GM18517 (cell line): Measurements from ENCODE around the gene NDUFA7.
"Not testable (repeated sequence)": the region's sequence is repeated elsewhere in the genome, so short reads cannot be mapped to it uniquely, and the experiment has no call there.

Source experiments
- ATAC-seq: cut with Tn5 transposase; IDR thresholded peaks from one replicate; pipeline ENCODE4 v1.9.1; 2021; ENCODE audit warnings: mild to moderate bottlenecking, moderate library complexity; ENCODE audit not compliant: unreplicated experiment

The NDUFA7 gene

GRCh38 chr19:8320564-8321066 lies 560 bp downstream of the NDUFA7 start:
- no peak for ATAC-seq

GRCh38 chr19:8319807-8320520 lies 1.2 kb downstream of the NDUFA7 start:
- no peak for ATAC-seq

GRCh38 chr19:8318835-8319234 lies 2.3 kb downstream of the NDUFA7 start:
- not testable (repeated sequence) for ATAC-seq

DNA sequence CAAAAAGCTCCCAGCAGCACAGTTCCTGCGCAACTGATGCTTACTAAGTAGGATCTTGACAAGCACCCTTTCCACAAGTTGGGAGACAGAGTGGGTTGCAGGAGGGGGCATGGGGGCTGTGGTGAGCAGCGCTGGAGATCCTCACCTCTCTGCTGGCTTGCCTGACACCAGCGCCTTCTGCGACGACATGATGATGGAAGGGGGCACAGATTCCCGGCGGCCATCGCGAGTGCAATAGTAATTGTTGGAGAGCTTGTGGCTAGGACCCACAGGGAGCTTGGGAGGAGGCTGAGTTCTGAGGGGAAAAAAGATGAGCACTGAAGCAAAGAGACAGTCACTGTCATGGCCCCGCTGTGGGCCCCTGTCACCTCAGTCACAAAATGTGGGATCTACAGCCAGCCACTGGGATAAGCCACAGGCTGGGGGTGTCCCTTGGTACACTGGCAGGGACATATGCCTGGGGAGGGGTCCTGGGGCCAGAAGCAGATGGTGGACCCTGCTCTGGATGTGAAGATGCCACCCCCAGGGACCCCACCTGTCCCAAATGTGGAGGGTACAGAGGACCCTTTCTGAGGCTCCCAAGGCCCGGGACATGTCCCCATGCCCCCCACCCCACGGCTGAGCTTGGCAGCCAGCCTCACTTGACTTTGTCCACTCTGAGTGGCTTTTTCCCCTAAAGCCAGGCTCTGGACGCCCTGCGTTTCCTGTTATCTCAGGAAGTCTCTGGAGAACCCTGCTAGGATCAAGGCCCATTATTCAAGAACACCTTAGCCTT lies 4.6 kb downstream of the NDUFA7 start:
- ATAC-seq = no peak

GRCh38 chr19:8314981-8315640 lies 6.1 kb downstream of the NDUFA7 start:
- ATAC-seq = not testable (repeated sequence)

- ATAC-seq = no peak
Observed at GRCh38 chr19:8311461-8312260, 9.5 kb downstream of the NDUFA7 start.

GRCh38 chr19:8310342-8311055 lies 10.7 kb downstream of the NDUFA7 start:
- no peak for ATAC-seq

- no peak for ATAC-seq
Observed at GRCh38 chr19:8308891-8309291, 12.3 kb downstream of the NDUFA7 start.

- ATAC-seq = peak; percentile 85
Observed at GRCh38 chr19:8307965-8308866, 13.0 kb downstream of the NDUFA7 start, which contains the start of gene CD320. TSS of gene CD320 (minus strand) at chr19:8308358. CDS start at chr19:8308290, 68 bp downstream.

- no peak for ATAC-seq
Observed at GRCh38 chr19:8307400-8307964, 13.7 kb downstream of the NDUFA7 start.

GRCh38 chr19:8306235-8307054 lies 14.7 kb downstream of the NDUFA7 start:
- no peak for ATAC-seq

- ATAC-seq = no peak
Observed at GRCh38 chr19:8305798-8306197, 15.4 kb downstream of the NDUFA7 start.

- no peak for ATAC-seq
Observed at GRCh38 chr19:8304841-8305621, 16.1 kb downstream of the NDUFA7 start.

- ATAC-seq = no peak
Observed at GRCh38 chr19:8302734-8303133, 18.4 kb downstream of the NDUFA7 start.

DNA sequence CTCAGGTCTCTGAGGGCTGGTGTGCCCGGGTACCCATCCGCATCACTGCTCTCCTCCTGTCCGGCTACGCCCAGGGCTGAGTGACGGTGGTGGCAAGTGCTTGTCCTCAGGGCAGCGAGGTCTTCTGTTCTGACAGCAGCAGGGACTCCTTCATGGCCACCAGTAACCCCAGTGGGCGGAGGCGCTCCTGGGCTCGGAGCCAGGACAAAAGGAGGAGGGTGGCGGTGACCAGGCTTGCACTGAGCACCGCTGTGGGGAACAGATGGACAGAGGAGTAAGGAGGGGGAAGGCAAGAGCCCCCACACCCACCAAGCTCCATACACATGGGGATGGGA lies 18.9 kb downstream of the NDUFA7 start:
- ATAC-seq = no peak

- not testable (repeated sequence) for ATAC-seq
Observed at GRCh38 chr19:8291337-8291736, 29.8 kb downstream of the NDUFA7 start.

DNA sequence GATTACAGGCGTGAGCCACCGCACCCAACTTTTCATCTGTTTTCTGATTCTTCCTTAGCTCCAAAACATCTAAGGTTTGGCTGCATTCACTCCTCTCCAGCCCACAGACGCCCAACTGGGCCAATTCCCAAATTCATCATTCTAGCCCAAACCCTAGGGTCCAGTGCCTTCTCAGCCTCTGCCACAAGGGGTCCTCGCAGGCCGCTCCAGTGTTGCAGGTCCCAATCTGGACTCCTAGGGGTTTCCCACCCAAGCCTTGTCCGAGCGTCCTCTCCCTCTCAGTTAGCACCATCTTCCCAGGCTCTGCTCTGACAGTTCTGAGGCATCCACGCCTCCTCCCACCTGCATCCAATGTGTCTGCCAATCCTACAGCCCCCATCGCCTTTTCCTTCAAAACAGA lies 44.7 kb downstream of the NDUFA7 start:
- not testable (repeated sequence) for ATAC-seq
